HG03460 (cell line): Measurements from ENCODE around the gene GAS2L1.
"Not testable (repeated sequence)": the region's sequence is repeated elsewhere in the genome, so short reads cannot be mapped to it uniquely, and the experiment has no call there.

Experiments
- ATAC-seq: cut with Tn5 transposase; IDR thresholded peaks from one replicate; pipeline ENCODE4 v1.9.1; 2021; ENCODE audit not compliant: unreplicated experiment

The GAS2L1 gene

DNA sequence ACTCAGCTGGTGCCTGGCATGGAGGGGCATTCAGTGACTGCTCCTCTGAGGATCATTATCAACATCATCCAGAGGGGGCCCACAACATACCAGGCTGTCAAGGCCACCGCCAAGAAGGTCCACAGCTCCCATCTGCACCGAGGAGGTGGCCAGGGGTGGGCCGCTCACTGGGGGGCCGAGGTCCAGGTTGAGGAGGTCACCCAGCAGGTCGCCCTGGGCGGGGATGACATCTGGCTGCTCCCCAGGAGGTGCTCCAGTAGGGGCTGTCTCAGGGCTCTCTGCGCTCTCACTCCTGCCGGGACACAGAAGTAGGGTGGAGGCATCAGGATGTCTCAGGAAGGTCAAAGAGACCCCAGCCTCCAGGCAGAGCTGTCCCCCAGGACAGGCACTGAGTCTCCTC is 34.1 kb downstream of the GAS2L1 start:
- no peak for ATAC-seq

DNA sequence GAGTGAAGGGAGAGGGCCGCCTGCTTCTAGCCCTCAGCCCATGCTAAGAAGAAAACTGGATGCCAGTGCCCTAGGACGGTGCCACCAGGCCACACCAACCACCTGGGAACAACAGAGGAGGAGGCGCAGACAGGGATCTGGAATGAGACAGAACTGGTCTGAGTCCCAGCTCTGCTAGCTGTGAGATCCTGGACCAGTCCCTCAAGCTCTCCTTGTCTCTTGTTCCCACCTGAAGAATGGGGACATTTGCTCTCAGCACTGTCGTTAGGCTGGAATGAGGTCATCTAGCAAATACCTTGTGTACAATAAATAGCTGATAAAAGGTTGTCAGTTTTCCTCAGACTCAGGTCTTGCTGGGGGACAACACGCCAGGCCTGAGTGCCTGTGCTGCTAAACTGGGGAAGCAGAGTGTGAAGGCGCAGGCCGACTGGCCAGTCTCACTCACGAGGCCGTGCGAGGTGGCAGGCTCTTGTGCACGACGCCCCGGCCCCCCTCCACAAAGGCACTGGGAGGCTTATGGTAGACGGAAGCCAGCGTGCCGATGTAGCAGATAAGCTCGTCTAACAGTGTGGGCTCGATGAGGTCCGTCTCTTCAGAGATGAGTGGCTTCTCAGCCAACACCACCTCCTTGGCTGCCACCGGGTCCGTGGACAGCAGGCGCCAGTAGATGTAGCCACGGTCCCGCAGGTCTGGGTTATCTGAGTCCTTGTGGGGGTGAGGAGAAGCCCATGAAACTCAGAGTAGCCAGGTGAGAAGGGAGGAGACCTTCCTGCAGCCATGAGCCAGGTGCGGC is 34.8 kb downstream of the GAS2L1 start:
- ATAC-seq = no peak

DNA sequence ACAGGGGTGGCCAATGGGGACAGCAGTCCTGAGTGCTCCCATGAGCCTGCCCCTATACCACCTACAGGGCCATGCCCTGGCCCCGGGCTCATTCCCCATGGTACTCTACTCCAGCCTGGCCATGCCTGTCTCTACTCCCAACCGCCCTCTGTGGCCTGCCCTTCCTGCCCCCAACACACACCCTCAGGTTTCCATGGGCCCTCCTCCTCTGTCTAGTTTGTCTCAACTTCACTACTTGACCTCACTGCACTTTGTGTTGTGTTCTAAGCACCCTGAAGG is 35.3 kb downstream of the GAS2L1 start:
- no peak for ATAC-seq

DNA sequence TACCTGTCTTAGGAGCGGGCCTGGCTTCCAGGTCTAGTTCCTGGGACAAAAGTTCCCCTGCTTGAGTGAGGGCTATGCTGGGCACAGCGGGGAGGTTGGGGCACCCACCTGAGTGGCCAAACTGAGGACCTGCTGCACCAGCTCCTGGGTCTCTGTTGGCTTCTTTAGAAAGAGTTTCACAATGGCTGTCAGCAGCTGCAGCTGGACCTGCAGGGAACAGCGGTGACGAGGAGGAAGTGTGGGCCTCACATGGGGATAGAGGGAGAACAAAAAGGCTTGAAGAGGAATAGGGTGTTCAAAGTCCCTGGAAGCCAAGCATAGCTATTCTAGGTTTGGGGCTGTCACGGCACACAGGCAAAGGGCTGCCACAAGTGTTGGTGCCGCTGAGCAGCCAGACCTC is 35.7 kb downstream of the GAS2L1 start:
- ATAC-seq = no peak

DNA sequence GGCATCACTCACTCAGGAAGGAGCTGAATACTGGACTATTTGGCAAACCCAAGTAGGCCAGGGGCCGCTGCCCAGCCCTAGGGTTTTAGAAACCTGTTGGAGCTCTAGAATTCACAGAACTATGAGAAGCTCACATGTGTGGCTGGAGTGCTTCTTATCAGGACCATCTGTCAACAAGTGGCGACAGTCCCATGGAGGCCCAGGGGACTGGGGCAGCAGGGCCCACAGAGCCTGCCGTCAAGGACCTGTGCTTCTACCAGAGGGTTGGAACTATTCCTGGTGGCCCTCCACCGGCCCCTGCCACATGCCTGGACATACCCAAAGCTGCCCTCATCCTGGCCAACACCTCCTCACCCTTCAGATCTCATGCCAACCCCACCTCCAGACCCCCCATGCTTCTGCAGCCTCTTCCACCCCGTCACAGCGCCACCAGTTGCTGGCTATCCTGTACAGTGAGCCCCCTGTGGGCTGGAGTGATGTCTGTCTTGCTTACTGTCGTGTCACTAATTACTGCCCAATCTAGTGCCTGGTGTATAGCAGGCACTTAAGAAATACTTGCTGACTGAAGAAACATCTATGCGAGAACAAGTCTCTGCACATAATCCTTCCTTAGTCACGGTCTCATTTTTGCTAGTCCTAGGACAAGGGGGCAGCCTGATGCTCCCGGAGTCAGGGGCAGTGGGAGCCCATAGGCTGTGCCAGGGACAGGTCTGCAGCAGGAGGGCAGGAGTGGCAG is 36.3 kb downstream of the GAS2L1 start:
- ATAC-seq = no peak

DNA sequence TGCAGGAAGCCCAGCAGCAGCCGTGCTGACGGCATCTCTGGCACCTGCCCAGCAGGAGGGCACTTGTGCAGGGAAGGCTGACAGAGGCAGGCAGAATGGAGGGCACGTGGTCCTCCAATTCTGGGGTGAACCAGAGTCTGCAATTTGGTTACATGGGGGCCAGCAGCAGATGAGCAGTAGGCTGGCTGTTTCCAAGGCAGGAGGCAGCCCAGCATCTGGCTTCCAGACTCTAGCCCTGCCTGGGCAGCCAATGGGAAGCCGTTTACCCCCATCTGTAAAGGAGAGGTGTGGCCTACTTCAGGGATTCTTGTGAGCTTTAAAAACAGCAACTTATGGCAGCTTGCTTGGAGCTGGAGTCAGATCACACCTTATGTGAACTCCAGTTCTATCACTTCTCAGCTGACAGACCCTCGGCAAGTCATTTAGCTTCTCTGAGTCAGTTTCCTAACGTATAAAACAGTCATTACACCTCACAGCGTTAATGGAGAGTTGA is 36.9 kb downstream of the GAS2L1 start:
- no peak for ATAC-seq

DNA sequence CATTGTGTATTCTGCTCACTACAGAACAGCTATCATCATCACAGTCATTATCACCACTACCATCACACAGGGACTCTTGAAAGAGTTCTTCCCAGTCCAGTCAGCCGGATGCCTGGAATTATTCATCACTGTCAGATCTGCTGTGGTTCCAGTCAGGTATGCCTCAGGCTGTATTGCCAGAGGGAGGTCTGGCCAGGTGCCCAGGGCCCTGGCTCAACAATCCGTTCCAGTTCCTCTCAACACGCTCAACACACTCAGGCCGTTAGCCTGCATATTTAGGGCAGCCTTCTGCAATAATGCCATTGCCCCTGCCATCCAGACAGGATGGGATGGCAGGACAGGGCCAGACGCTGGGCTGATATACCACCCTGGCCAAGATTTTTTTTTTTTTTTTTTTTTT is 37.7 kb downstream of the GAS2L1 start:
- ATAC-seq = no peak

DNA sequence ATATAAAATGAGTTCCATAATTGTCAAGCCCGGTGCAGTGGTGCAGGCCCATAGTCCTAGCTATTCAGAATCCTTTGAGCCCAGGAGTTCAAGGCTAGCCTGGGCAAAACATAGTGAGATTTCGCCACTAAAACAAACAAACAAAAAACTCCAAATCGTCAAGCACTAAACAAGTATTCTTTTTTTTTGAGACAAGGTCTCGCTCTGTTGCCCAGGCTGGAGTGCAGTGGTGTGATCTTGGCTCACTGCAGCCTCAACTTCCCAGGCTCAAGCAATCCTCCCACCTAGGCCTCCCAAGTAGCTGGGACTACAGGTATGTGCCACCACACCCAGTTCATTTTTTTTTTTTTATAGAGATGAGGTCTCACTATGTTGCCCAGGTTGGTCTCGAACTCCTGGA is 38.4 kb downstream of the GAS2L1 start:
- not testable (repeated sequence) for ATAC-seq

DNA sequence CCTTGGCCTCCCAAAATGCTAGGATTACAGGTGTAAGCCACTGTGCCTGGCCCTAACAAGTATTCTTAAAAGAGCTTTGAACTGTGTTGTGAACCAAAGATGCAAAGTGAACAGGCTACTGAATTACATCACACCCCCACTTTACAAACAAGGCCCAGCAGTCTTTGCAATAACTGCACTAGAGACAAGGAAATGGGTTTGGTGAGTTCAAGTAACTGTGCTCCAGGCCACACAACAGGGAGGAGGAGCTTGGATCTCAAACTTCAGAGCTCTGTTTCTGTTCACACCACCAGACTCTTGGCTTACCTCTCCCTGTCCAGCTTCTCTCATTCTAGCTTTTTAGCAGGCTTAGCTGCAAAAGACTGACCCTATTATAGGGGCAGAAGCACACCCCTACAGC is 39.5 kb downstream of the GAS2L1 start:
- no peak for ATAC-seq

DNA sequence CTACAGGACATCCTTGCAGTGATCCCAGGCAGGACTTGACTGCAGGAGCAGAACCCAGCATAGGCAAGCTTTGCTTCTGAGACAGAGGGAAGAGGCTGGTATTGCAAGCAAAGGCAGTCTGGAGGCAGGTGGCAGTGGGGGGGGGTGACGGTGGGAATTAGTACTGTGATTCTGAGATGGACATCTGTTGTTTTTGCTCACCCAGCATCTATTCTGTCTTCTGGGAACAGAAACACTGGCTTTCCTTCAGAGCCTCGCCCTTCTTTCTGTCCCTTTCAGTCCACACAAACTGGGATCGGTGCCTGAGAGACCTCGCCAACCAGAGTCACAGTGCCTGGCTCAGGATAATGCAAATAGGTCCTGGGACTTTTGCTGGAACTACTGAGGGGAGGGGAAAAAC is 40.2 kb downstream of the GAS2L1 start:
- ATAC-seq = no peak

DNA sequence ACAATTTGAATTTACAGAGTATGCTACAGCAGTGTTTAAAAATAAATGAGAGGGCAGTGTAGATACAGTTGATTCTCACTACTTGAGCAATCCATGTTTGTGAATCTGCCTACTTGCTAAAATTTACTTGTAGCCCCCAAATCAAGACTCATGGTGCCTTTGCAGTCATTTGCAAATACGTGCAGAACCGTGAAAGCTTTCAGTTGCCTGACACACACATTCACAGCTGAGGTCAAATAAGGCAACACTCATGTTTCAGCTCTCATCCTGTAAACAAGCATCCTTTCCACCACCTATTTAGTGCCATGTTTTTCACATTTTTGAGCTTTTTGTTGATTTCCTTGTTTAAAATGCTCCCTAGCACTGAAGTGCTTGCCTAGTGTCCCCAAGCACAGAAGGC is 41.6 kb downstream of the GAS2L1 start:
- ATAC-seq = no peak

DNA sequence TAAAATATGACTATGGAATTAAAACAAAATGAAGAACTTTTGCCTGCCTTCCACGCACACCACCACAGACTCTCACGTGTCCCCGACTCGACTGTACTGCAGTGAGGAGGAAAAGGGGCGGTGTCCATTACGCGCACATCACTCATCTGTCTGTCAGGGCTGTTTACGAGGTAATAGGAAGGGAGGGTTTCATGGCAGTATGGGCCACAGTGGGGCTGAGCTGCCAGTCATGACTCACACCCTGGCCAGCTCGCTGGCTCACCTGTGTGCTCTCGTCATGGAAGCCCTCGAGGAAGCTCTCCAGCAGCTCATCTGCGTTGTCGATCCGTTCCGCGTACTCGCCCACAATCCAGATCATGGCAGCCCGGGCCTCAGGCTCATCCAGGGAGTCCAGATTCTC is 42.5 kb downstream of the GAS2L1 start:
- no peak for ATAC-seq

DNA sequence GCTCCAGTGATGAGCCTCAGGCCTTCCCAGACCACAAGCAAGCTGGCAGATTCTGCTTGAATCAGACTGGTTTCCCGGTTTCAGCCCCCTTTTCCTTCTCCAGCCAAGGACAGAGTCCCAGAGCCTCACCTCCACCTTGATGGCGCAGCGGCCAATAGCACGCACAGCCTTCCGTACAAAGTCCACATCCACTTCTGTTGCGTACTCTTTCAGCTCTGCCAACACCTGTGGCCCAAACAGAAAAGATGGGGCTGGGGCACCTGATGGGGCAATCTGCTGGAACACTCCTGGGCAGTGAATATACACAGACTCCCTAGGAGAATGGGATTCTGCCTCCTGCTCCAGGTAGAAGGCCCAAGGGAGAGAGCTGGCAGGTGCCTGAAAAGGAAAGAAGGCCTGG is 44.6 kb downstream of the GAS2L1 start:
- no peak for ATAC-seq

DNA sequence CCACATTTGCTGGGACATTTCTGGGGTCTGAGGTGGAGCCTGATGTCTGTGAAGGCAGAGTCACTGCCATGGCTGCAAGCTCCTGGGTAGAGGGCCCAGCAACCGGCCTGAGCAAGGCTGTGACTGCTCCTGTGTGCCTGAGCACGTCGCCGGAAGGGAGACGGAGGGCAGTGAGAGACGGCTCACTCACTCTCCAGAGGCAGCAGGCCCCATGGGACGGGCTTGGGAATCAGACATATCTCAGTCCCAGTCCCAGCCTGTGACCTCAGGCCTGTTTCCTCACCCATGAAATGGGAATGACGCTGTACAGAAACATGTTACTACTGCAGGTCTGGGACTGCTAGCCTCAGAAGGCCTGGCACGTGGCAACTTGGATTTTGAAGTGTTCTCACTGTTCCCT is 45.4 kb downstream of the GAS2L1 start:
- ATAC-seq = no peak

DNA sequence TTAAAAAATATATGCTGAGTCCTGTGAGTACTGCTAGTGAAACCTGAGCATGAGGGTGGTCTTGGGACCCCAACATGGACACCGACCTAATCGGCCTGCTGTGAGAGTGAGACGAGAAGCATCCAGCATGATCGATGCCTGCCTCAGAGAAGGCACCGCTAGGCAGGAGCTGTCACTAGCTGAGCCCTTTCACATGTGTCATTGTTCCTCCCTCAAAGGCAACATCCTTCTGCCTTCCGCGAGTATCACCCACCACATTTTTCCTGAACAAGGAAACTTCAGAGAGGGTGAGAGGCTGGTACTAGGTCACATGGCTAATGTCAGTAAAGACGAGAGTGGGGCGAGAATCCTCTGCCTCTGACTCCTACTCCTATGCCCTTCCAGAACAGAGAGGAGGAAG is 46.3 kb downstream of the GAS2L1 start:
- no peak for ATAC-seq

DNA sequence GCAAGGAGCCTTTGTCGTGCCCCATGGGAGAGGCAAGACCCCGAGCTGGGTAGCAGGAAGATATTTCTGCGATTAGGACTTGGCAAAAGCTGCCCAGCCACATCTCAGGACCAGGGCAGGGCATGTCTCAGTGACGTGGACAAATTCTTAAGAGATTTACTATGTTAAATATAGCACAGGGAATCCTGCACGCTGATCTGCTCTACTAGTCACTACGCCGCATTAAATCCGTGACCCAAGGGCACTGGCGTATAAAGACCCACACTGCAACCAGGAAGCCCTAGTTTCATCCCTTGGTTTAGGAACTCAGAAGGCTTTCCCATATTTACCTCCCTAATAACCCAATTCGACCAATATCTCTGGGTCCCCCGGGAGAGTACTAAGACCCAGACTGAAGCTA is 46.8 kb downstream of the GAS2L1 start:
- ATAC-seq = no peak

DNA sequence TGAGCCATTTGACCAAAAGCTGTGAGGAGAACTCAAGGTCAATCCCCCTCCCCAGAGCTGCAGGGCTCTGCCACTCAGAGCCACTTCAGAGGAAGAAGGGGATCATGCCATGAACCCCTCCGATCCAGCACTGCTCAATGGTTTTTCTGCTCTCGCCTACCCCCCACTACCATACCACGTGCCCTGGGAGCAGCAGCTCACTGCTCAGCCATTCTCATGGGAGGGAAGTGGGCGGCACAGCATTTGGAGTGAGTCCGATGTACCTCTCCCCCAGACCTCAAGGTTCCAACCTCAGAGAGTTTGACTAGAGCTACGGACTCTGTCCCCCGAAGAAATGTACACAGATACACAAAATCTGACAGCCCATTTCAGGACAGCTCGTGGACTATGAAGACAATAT is 47.4 kb downstream of the GAS2L1 start:
- no peak for ATAC-seq

DNA sequence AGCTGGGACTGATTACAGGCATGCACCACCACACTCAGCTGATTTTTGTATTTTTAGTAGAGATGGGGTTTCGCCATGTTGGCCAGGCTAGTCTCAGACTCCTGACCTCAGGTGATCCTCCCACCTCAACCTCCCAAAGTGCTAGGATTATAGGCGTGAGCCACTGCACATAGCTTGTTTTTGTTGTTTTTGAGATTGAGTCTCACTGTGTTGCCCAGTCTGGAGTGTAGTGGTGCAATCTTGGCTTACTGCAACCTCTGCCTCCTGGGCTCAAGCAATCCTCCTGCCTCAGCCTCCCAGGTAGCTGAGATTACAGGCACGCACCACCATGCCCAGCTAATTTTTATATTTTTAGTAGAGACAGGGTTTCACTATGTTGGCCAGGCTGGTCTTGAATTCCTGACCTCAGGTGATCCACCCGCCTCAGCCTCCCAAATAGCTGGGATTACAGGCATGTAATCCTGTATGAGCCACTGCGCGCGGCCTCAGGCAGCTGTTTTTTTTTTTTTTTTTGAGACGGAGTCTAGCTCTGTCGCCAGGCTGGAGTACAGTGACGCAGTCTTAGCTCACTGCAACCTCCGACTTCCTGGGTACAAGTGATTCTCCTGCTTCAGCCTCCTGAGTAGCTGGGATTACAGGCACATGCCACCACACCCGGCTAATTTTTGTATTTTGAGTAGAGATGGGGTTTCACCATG is 50.9 kb downstream of the GAS2L1 start:
- not testable (repeated sequence) for ATAC-seq

DNA sequence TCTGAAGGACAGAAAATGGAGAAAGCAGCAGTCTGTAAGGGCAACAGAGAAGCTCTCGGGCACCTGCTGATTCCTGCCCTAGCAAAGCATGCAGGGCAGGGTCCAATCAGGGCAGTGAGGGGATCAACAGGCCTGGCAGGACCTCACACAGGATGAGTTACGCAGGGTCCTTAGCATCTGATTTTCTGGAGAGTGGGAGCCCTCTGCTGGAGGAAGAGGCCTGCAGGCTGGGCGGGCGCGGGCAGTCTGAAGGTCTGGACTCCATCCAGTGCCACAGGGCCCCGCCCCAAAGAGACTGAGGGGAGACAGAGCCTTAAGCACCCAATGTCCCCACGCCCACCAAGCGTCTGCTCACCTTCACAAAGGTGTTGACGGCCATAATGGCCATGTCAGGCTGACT is 53.0 kb downstream of the GAS2L1 start:
- ATAC-seq = no peak
